HG02623 (cell line): ENCODE results near the gene DDX46.
"Not testable (repeated sequence)": the region's sequence is repeated elsewhere in the genome, so short reads cannot be mapped to it uniquely, and the experiment has no call there.

ENCODE experiments used
- ATAC-seq: cut with Tn5 transposase; IDR thresholded peaks from one replicate; pipeline ENCODE4 v1.9.1; 2021; ENCODE audit warnings: moderate library complexity; ENCODE audit not compliant: unreplicated experiment

DDX46 gene

DNA sequence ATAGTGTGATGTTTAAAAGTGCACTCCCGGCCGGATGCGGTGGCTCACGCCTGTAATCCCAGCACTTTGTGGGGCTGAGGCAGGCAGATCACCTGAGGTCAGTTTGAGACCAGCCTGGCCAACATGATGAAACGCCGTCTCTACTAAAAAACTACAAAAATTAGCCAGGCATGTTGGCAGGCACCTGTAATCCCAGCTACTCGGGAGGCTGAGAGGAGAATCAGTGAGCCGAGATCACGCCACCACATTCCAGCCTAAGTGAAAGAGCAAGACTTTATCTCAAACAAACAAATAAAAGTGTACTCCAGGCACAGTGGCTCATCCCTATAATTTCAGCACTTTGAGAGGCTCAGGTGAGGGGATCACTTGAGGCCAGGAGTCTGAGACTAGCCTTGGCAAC is 79.8 kb downstream of the DDX46 start:
- not testable (repeated sequence) for ATAC-seq

DNA sequence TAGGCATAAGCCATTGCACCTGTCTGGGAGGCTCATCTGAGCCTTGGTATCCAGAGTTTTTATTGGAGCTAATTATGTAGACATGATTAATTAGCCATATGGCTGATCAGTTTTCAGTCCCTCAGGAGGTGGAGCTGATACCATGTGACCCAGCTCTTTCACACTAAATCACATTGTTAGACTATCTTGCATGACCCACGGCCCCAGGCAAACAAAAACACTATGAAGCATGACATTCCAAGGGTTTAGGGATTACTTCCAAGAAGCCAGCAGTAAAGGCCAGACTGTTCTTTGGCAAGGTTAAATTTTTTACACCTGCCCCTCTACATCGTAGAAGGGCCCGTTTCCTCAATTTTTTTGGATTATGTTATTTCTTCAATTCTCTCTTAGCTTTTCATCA is 82.2 kb downstream of the DDX46 start:
- ATAC-seq = no peak

DNA sequence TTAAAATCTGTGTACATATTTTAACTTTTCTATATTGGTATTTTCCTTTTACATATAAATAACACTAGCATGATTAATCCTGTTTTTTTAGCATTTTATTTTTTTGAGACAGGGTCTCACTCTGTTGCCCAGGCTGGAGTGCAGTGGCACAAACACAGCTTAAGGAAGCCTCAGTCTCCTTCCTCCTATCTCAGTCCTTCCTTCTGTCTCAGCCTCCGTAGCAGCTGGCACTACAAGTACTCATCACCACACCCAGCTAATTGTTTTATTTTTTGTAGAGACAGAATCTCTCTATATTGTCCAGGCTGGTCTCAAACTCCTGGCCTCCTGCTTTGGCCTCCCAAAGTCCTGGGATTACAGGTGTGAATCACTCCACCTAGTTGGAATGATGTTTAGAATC is 85.7 kb downstream of the DDX46 start:
- ATAC-seq = no peak

DNA sequence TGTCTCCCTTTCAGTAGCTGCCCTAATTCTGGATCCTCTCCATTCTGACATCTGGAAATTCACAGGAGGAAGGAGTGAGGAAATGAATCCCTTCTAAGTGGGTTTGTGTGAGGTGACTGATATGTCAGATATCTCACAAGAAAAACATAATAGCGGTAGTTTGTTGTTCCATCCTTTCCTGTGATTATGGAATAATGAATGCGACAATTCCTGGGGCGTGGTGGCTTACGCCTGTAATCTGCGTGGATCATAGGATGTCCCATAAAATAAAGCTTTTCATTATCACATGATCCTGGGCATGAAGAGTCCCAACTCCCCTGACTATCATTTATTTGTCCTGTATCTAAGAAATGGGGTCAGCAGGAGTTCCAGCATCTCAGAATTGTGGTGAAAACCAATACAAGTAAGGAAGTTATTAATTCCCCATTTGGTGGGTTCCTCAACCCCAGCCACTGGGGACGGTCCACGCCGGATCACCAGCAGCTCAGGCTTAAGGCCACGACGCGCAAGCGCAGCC is 86.8 kb downstream of the DDX46 start:
- no peak for ATAC-seq

DNA sequence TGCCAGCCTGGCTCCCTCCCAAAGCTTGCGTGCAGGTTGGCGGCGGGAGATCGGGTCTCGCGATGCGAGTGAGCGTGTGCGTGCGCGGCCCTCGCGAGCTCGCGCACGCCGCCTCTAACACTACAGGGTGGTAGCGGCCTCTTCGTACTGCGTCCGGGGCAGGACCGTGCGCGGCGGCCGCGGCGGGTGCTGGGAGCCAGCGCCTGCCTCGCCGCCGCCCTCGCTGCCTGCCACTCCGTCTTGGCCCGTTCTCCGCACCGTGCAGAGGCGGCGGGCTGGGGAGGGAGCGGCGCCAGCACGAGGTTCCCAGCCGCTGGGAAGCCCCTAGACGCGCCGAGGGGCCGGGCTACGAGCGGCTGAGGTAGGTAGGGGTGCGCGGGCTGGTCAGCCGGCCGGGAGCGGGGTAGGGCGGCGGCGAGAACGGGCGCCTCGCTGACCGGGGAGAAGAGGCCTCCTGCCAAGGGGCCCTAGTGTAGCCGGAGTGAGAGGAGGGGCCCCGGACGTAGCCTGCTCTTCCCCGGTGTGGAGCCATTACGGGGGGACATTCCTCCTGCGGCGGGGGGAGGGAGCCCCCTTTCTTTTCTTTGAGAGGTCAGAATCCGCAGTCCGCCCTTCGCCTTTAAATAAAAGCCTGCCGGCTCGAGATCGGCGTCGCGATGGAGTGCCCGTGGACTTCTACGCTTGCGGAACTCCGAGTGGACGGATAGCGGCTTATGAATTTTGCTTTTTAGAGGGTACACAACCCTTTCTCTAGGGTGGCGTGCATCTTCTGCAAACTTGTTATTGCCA is 87.5 kb downstream of the DDX46 start, which contains the start of gene C5orf24:
Gene C5orf24 (plus strand): TSS at position 117 of the 789 bp plus-strand sequence. CDS start 8,933 bp downstream, outside the sequence.
- peak; percentile 91 for ATAC-seq

DNA sequence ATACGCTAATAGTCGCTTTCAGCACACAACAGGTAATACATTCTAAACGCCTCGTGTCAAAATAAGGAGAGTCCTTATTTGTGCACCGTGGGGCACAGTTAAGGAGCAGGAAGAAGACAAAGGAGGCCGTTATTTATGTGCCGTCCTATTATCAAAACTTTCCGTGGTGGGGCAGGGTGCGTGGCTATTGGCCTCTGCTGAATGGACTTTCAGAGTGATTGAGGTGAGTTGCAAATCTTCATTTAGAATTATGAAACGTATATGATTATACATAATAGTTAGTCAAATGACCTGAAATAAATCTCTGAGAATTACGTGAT is 88.0 kb downstream of the DDX46 start:
- peak; percentile 7 for ATAC-seq

DNA sequence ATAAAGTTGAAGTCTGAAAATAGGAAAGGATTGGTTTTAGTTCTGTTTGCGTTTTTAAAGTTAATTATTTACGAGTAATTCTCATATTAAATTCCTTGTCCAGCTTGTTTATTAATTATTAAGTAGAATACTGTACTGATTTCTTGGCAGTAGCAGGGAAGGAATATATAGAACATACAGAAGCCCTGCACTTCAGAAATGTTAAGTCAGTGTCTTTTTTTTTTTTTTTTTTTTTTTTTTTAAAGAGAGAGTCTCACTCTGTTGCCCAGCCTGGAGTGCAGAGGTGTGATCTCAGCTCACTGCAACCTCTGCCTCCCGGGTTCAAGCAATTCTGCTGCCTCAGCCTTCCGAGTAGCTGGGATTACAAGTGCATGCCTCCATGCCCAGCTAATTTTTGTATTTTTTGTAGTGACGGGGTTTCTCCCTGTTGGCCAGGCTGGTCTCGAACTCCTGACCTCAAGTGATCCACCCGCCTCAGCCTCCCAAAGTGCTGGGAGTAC is 90.9 kb downstream of the DDX46 start:
- not testable (repeated sequence) for ATAC-seq

DNA sequence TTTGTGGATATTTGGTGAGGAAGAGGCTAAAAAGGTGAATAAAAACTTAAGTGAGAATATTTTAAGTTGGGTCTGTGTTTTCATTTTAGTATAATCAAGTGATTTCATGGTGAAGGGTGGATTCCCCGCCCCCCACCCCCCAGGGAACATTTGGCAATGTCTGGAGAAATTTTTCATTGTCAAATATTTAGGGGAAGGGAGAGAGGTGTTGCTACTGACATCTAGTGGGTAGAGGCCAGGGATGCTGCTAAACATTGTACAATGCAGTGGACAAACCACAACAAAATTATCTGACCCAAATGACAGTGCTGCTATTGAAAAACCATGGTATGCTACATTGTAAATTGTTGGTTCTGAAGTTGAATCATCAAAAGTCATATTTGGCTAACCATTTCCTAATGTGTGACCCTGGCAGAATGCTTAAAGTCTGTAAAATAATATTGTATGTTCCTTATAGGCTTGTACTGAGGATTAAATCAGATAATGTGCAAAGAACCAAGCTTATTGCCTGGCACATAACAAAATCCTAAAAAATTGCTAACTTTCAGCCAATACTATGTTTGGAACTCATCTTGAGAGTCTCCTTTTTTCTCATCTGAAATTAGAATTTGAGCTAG is 92.8 kb downstream of the DDX46 start:
- no peak for ATAC-seq

DNA sequence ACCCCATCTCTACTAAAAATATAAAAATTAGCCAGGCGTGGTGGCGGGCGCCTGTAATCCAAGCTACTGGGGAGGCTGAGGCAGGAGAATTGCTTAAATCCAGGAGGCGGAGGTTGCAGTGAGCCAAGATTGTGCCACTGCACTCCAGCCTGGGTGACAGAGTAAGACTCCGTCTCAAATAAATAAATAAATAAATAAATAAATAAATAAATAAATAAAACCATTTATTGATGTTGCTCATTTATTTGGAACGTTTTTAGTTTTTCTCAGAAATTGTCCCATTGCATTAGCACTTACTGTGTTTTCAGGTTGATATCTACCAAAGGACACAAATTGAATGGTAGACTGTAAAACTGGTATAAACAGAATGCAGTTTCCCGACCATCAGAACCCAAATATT is 97.9 kb downstream of the DDX46 start:
- ATAC-seq = not testable (repeated sequence)

DNA sequence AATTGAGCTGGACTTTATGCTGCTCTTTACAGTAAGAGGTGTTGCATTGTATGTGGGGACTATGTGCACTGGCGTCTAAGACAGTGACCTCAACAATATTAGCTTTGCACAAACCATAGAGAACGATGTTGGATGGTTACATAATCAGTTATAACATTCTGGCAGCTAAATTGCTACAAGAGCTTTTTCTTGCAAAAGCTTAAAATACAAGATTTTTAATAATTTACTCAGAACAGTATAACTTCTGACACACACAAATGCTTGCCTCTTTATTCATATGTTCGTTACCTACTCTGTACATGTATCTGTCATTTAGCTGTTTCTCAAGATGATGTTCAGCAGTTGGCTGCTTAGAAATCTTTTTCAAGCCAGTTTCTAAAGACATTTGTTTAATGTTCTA is 98.8 kb downstream of the DDX46 start:
- no peak for ATAC-seq

DNA sequence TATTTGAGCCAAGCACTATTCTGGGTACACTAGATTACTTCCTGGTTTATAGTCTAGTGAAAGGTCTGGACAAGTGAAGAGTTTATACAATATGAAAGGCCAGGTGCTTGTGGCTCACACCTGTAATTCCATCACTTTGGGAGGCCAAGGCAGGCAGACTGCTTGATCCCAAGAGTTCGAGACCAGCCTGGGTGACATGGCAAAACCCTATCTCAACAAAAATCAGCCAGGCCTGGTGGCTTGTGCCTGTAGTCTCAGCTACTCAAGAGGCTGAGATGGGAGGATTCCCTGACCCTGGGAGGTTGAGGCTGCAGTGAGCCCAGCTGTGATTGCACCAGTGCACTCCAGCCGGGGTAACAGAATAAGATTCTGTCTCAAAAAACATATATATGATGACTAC is 106.1 kb downstream of the DDX46 start:
- ATAC-seq = no peak

DNA sequence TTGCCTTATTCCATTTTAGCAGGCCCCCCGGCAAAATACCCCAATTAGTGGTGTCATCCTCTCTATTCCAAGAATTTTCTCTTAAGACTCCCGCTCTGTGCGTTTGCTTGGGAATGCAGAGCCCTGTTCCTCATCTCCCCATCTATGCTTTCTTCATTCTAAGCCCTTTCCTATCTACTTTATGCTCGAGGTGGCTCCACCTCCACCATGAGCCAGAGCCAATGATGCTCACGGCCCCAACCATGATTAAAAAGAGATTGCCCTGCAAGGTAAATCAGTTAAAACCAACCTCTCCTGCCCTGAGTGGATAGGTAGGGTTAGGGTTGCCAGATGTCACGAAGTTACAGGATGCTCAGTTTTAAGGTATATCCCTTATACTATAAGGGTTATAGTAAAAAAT is 114.9 kb downstream of the DDX46 start:
- ATAC-seq = no peak

DNA sequence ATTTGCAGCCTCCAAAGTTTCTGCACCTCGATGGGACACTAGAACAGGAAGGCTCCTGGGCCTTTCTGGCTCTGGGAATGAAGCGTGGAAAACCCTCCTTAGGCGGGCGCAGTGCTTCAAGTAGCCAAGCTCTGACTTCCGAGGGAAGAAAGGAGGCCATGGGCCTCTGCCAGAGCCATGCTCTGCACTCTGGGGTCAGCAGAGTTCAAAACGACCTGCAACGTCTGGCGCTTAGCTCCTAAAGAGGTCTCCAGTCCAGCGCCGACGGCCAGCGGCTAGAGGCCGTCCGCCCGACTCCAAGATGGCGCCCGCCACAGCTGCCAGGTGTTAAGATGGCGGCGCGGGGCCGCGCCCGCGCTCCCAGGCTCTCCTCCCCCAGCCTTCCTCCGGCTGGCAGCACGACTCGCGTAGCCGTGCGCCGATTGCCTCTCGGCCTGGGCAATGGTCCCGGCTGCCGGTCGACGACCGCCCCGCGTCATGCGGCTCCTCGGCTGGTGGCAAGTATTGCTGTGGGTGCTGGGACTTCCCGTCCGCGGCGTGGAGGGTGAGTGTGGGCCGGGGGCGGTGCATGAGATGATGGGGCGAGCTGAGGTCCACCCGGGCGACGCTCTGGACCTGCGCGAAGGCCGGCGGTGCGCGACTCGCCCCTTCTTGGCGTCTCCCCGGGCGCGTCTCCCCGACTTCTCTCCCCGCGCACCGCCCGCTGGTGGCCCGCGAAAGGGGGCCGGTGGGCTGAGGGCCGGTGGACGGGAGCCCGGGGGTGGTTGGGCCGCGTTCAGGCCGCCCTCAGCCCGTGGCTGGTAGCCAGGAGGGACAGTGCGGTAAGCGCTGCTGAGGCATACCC is 115.6 kb downstream of the DDX46 start, which contains the start of gene TXNDC15:
Gene TXNDC15 (plus strand): TSS at position 385 of the 844 bp plus-strand sequence. CDS start 57 bp downstream, at position 442.
- ATAC-seq = peak; percentile 71

DNA sequence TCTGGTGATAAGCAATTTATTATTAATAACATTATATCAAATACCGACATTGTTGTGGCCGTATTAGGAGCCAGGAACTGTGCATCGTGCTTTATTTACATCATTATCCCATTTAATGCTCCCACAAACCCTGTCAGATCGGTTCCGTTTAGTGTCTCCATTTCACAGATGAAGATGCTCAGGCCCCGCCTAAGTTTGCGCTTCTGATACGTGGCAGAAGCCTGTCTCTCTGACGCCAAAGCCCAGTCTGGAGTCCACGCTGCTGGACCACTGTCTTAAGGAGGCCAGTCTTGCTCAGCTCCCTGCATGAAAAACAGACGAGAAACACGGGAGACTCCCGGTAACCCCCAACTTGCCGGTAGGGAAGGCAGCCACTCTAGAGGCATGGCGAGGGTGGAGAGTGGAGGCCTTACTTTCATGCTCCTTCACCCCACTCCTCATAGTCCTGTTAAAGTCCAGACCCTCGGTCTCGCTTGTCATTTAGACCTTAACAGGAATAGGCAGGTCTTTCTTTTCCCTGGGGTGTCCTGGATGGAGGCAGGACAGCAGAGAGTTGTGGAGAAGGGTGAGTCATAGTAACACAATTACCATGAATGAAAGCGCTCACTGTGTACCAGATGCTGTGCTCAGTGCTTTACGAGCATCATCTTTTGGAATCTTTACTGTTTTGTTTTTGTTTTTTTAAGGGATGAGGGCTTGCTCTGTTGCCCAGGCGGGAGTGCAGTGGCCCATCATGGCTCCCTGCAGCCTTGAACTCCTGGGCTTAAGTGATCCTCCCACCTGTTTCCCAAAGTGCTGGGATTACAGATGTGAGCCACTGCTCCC is 116.5 kb downstream of the DDX46 start:
- peak; percentile 24 for ATAC-seq

DNA sequence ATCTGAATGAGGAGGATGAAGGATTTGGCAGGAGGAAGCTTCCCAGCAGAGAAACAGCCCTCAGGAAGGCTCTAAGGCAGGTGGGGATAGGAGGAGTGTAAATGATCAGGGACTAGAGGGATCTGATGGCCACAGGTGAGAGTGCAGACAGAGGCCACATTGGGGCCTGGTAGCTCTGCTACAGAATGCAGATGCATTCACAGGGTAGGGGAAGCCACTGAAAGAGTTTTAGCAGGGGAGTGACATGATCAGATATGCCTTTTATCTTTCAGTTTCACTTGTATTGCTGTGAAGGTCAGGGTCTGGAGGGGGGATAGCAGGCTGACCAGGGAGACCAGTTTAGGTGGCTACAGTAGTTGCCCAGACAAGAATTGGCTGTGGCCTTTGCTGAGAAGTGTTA is 118.6 kb downstream of the DDX46 start:
- no peak for ATAC-seq

DNA sequence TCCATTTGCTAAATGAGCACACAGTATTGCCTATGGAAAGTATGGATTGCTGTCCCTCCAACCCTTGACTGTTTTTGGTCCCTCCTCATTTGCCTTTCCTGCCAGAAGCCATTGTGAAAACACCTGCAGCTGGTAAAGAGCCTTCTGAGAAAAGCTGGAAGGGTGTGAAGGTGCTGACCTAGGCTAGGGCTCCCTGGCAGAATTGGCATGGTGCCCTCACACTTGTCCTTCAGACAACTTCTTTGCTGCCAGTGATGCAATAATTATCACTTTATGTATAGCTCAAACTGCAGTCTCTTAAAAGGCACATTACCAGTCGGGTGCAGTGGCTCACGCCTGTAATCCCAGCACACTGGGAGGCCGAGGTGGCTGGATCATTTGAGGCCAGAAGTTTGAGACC is 119.8 kb downstream of the DDX46 start:
- ATAC-seq = no peak

DNA sequence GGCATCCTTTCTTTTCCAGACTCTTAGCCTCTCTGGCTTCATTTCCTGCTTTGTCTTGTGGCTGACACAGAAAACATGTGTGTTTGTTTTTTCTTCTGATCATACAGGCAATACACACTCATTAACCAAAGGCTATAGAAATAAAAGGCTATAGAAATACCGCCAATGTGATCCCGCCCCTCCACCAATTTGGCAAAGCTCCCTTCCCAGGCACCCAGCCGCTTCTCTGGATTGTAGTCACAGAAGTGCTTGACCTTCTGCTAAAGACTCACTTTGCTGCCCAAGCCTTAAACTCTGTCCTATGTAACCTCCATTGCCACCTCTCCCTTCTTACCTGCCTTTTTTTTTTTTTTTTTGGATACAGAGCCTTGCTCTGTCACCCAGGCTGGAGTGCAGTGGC is 120.9 kb downstream of the DDX46 start:
- no peak for ATAC-seq
